K562 (cell line): ENCODE measurements around the gene EPHA1. TPM values are rescaled to one million over a fixed set of nuclear protein-coding genes. Genes with fewer than 3 reads are reported as not detected.
A peak's percentile ranks its signal among the peaks of the same experiment; 100 is the strongest.

Experiments
- GATAD2B ChIP-seq: fragments of 450-650 bp; IDR thresholded peaks from 2 replicates; pipeline ENCODE4 v1.6.1; 2017; ENCODE audit warnings: mild to moderate bottlenecking, borderline replicate concordance
- GTF3C2 ChIP-seq: IDR thresholded peaks from 3 replicates; pipeline ENCODE4 v1.6.1; 2011; ENCODE audit warnings: borderline replicate concordance, mild to moderate bottlenecking, moderate library complexity; ENCODE audit not compliant: insufficient read length; ENCODE audit errors: extremely low read depth
- JUN ChIP-seq, 2 experiments: sonication (generic) in 1 of 2; formaldehyde crosslinking in 1 of 2; IDR thresholded peaks; 2 replicates each; pipeline versions ENCODE4 v1.6.1 to v1.8.0; 2012 to 2022; ENCODE audit warnings: borderline replicate concordance in 2 of 2, mild to moderate bottlenecking in 2 of 2, improper control_type of control experiment in 1 of 2, low read depth in 1 of 2, low read length in 1 of 2, missing genetic modification reagents in 1 of 2
- MEF2D ChIP-seq: conservative IDR thresholded peaks from 2 replicates; pipeline ENCODE4 v1.6.1; 2016; ENCODE audit warnings: low read depth, missing genetic modification characterization, missing compliant biosample characterization
- PTTG1 ChIP-seq: fragments of 450-650 bp; IDR thresholded peaks from 2 replicates; pipeline ENCODE4 v1.6.1; 2016; ENCODE audit warnings: low read depth, mild to moderate bottlenecking, missing genetic modification characterization, missing compliant biosample characterization
- ZBTB5 ChIP-seq: fragments of 450-650 bp; IDR thresholded peaks from 2 replicates; pipeline ENCODE4 v1.6.1; 2017; ENCODE audit warnings: antibody characterized with exemption
- ZNF79 ChIP-seq: fragments of 250-450 bp; sonication (Bioruptor Pico); IDR thresholded peaks from 2 replicates; pipeline ENCODE4 v1.4.0; 2020; ENCODE audit warnings: low read depth, mild to moderate bottlenecking, moderate library complexity
- polyA plus RNA-seq, 8 experiments: library from polyadenylated mRNA; depleted of rRNA in 4 of 8; stranded (reverse) in 5 of 8; unstranded in 3 of 8; fragments of >200 nt; fragmentation: Nextera tagmentation in 2 of 8; fragmentation: Illumina TruSeq in 1 of 8; extraction: Ambion mirVana in 2 of 8; extraction: Trizol in 1 of 8; gene quantifications; 2 replicates each; pipeline versions ENCODE4 v1.2.1 to v1.2.3, GENCODE V29; 2011 to 2014; ENCODE audit warnings: inconsistent platforms in 1 of 8, missing spikeins in 1 of 8
- total RNA-seq, 7 experiments: library from RNA; depleted of rRNA in 6 of 7; stranded (reverse); fragments of >200 nt in 6 of 7; fragmentation: Illumina TruSeq in 2 of 7; extraction: Trizol in 2 of 7; gene quantifications; 2 replicates each; pipeline versions ENCODE4 v1.2.1 to v1.2.3, GENCODE V29; 2011 to 2021; ENCODE audit warnings: low replicate concordance in 1 of 7
- TF ChIP-seq, protein P1 (sequence below): fragments of 450-650 bp; formaldehyde crosslinking; IDR thresholded peaks from 2 replicates; pipeline ENCODE4 v1.4.0; 2020; ENCODE audit warnings: mild to moderate bottlenecking, moderate library complexity

Gene EPHA1
- total and polyA plus RNA-seq, 9 of the 15 experiments (the other 6 are each of a cell fraction or from before 2014, with no cell fraction given): 0.22 to 0.57 (median 0.32) TPM; not detected in 6

- TF ChIP-seq JUN (IDR thresholded peaks at IDR 0.05; ENCODE audit: borderline replicate concordance, low read depth, low read length) (no peak), JUN (CRISPR knock-in tag; IDR thresholded peaks at IDR 0.05; ENCODE audit: borderline replicate concordance) (no peak), GTF3C2 (no peak), PTTG1 (tag) (peak; percentile 96), MEF2D (tag) (peak; percentile 97), GATAD2B (no peak), ZBTB5 (no peak), ZNF79 (CRISPR knock-in tag) (peak; percentile 99)
- TF ChIP-seq, protein P1, sequence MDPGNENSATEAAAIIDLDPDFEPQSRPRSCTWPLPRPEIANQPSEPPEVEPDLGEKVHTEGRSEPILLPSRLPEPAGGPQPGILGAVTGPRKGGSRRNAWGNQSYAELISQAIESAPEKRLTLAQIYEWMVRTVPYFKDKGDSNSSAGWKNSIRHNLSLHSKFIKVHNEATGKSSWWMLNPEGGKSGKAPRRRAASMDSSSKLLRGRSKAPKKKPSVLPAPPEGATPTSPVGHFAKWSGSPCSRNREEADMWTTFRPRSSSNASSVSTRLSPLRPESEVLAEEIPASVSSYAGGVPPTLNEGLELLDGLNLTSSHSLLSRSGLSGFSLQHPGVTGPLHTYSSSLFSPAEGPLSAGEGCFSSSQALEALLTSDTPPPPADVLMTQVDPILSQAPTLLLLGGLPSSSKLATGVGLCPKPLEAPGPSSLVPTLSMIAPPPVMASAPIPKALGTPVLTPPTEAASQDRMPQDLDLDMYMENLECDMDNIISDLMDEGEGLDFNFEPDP (CRISPR knock-in tag): 0 out of 2 replicates have a peak, but pooled peaks have one; percentile 56
These were observed 38.7 kb downstream of the EPHA1 start (continued) for GRCh38 chr7:143369678-143370651.
